HG02981 (cell line): ENCODE measurements around the gene RBBP8NL.

Source experiments
- ATAC-seq: cut with Tn5 transposase; IDR thresholded peaks from one replicate; pipeline ENCODE4 v1.9.1; 2021; ENCODE audit warnings: mild to moderate bottlenecking, moderate library complexity; ENCODE audit not compliant: unreplicated experiment

The RBBP8NL gene

DNA sequence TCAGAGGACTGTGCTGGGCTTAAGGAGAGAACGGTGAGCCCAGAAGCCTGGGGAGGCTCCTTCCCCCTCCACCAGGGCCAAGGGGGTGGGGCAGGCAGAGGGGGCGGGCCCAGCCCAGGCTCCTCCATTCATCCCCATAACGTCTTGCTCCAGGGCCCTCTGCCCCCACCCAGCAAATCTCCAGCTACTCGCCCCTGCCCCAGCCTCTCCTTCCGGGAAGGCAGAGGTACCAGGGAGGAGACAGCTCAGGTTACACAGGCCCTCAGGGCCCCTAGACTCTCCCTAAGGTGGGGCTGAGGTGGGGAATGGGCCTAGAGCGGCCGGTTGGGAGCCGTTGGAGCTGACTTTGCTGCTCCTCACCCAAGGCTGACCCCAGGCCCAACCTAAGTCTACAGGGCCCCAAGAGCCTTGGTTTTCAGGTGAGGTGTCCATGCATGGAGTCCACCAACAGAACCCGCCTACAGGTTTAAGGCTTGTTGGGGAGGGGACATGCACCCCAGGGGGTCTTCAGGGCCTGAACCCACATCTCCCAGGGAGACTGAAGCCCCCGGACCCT is 61.4 kb downstream of the RBBP8NL start:
- no peak for ATAC-seq

DNA sequence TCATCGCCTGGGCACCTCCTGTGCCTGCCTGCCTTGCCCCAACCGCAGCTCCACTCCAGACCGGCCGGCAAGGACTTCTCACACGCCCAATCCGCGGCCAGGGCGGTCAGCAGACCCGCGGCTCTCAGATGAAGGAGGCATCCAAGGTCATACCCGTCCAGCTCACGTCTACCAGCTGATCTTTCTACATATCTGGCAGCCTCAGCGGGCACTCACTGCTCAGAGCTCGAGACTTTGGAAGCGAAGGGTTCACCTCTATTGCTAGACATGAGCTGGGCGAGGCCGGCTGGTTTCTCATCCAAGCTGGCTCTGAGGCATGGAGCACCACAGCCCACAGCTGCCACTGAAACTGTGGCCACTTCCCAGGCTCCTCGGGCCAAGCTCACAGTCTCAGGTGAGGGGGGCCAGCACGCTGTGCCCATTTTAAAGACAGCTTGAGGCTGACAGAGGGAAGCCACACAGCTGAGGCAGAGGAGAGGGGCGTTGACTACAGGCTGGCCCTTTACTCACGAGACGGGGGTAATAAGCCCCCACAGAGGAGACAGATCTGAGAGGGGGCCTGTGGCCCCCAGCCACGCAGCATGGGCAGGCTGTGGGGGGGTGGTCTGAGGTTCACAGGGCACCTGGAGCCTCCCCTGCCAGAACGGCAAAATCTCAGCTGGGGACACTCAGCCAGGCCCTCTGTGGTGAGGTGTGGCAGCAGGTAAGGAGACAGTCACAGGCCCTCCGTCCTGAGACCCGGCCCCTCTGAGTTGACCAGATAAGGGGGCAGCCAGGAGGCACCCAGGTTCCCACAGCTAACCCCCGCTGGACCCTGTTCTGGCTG is 62.2 kb downstream of the RBBP8NL start:
- no peak for ATAC-seq

- no peak for ATAC-seq
Observed at GRCh38 chr20:62363920-62364851, 63.2 kb downstream of the RBBP8NL start.

DNA sequence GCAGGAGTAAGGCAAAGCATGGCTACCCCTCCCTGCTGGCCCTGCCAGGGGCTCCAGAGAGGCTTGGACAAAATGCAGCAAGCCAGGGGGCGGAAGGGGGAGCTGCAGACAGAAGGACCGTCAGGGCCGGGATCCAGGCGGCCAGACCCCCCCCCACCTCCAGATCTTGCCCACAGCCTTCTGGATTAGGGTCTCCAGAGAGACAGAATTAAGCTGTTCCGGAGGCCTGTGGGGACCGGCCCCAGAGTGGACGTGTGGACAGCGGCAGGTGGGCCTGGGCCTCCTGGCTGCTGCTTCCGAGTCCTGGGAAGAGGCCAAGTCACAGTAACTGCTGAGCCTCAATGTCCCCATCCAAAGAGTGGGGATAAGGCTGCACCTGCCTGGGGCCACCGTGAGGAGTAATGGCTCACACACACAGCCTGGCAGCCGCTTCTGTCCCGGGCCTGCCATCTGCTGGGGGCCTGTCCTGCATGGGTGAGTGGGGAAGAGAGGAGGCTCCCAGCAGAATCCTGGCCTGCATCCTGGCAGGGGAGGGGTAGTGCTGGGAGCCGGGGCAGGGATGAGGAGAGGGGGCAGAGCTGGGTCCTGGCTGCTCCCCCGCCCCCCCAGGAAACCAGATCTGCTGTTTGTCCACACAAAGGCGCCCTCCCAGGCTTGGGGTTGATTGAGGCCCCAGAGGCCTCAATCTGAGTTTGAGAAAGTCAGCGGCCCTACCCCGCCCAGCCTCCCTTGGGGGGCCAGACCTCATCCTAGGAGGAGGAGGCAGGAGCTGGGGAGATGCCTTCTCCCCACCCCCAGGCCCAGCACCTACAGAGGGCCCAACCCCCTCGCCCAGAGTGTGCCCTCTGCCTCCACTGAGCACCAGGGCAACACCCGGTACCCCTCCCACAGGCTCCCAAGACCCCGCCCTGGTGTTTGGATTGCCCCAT is 64.1 kb downstream of the RBBP8NL start:
- no peak for ATAC-seq

- ATAC-seq: no peak
Observed at GRCh38 chr20:62362590-62362940, 64.8 kb downstream of the RBBP8NL start.

DNA sequence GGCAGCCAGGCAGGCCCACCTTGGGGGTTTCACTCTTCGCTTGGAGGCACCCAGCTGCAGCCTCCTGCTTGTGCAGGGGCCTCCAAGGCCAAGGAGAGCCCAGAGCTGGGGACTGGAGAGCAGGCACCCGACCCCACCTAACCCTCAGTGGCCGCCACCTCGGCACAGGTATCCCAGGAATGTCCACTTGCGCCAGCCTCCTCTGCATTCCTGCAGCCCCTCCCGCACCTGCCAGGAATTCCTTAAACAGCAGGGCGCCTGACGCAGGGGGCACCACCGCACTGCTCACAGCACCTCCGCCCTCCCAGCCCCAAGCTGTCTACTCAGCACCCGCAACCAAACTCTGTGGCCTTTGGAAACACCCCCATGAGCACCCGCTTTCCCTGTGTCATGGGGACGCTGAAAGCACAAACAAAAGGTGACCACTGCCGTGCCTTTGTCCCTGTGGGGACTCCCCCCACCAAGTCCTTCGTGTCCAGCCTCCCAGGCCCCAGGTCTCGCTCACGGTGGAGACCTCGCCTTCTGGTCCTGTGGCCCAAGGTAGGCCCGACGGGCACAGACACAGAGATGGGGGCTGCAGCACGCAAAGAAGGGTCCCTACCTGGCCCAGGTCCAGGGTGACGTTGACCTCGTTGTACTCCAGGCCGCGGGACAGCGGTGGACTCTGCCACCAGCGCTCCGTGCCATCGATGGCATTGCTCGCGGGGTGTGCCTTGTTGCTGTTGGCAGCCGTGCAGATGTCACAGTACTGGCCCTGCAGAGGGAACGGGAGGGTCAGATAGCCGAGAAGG is 65.3 kb downstream of the RBBP8NL start:
- ATAC-seq: no peak

DNA sequence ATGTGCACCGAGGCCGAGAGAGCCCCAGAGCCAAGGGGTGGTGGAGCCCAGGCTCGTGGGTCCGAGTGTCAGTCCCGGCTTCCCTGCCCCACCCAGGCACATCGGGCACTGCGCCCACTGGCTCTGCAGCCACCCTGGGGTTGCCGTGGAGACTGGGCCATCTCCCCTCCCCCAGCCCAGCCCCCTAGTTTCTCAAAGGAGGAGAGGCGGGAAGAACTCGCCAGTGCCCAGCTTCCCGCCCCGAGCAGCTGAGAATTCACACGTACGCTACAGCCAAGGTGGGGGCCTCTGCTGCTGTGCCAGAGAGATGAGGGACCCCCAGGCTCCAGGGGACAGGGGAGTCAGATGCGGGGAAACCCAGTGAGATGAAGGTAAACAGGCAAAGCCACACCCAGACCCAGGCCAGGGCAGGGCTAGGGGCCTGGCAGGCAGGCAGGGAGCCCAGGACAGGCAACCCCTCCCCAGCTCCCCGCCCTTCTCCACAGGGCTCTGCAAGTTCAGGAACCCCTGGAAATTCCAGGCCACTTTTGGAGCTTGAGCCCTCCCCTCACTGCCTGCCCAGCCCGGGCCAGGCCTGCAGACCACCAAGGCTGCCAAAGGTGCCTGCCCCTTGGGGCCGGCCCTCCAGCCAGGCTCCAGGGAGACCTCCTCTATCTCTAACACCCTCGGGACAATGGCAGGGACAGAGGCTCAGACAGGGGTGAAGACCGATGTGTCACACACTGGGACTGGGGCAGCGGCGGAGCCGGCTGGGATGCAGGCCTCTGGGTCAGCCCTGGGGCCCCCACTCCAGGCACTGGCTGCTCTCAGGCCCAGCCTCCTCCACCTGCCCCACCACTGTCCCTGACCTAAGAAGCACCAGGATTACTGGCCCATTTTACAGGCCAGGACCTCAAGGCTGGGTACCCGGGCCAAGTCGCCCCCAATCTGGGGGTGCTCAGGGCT is 66.2 kb downstream of the RBBP8NL start:
- ATAC-seq: no peak
